ENCODE measurements around the gene LGALS7.
"Not testable (repeated sequence)": the region's sequence is repeated elsewhere in the genome, so short reads cannot be mapped to it uniquely, and the experiment has no call there.

Gene LGALS7

DNA sequence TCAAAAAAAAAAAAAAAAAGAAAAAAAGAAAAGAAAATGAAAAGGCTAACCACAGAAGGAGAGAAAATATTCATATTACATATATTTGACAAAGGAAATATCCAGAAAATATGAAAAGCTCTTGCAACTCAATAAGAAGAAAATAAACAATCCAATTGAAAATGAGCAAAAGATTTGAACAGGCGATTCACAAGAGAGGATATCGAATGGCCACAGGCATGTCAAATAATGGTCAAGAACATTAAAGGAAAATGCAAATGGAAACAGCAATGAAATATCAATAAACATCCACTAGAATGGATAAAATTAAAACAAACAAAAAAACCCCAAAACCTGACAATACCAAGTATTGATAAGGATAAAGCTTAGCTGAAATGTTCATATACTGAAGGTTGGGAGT lies 8.1 kb downstream of the LGALS7 start:
- Histone ChIP-seq H3K4me3 (ENCODE audit: low read depth in 1 of 2, low read length in 2 of 2) (no peak overlapping the region), H3K27ac (ENCODE audit: low read length) (no peak overlapping the region), H3K4me1 (ENCODE audit: control insufficient read depth in 1 of 2, insufficient read depth in 2 of 2, low read length in 2 of 2) (peaks cover 0 to 3% of the 10 kb centered on the region in 2 donors), H3K36me3 (ENCODE audit: control insufficient read depth in 1 of 2, insufficient read depth in 2 of 2, low read length in 2 of 2) (no peaks in the 10 kb centered on the region), H3K9me3 (ENCODE audit: control insufficient read depth in 1 of 2, low read length in 2 of 2) (no peaks in the 10 kb centered on the region), H3K27me3 (ENCODE audit: low read depth, low read length) (no peaks in the 10 kb centered on the region)

DNA sequence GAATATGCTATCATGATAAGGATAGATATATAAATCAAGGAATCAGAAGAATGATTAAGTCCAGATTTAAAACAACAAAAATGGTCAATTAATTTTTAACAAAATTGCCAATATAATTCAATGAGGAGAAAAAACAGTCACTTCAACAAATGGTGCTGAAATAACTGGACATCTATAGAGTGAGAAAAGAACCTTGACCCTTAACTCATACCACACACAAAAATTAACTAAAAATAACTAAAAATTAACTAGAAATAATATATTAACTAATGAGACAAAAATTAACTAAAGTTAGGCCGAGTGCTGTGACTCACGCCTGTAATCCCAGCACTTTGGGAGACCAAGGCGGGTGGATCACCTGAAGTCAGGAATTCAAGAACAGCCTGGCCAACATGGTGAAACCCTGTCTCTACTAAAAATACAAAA lies 9.5 kb downstream of the LGALS7 start:
- no peaks in the 10 kb centered on the region for H3K9me3 ChIP-seq (ENCODE audit: control insufficient read depth in 1 of 2, low read length in 2 of 2)
- H3K36me3 ChIP-seq (ENCODE audit: control insufficient read depth in 1 of 2, insufficient read depth in 2 of 2, low read length in 2 of 2), result no peaks in the 10 kb centered on the region
- H3K4me1 ChIP-seq (ENCODE audit: control insufficient read depth in 1 of 2, insufficient read depth in 2 of 2, low read length in 2 of 2), result no peaks in the 10 kb centered on the region
- no peaks in the 10 kb centered on the region for H3K27me3 ChIP-seq (ENCODE audit: low read depth, low read length)
- no peak overlapping the region for H3K4me3 ChIP-seq (ENCODE audit: low read depth in 1 of 2, low read length in 2 of 2)
- no peak overlapping the region for H3K27ac ChIP-seq (ENCODE audit: low read length)

- not testable (repeated sequence) for H3K9me3 ChIP-seq (ENCODE audit: control insufficient read depth in 1 of 2, low read length in 2 of 2); H3K27me3 ChIP-seq (ENCODE audit: low read depth, low read length); H3K4me3 ChIP-seq (ENCODE audit: low read depth in 1 of 2, low read length in 2 of 2); H3K27ac ChIP-seq (ENCODE audit: low read length); H3K36me3 ChIP-seq (ENCODE audit: control insufficient read depth in 1 of 2, insufficient read depth in 2 of 2, low read length in 2 of 2); H3K4me1 ChIP-seq (ENCODE audit: control insufficient read depth in 1 of 2, insufficient read depth in 2 of 2, low read length in 2 of 2)
Measured at GRCh38 chr19:38761884-38762389, 11.4 kb downstream of the LGALS7 start.

- H3K27me3 ChIP-seq (ENCODE audit: low read depth, low read length); H3K36me3 ChIP-seq (ENCODE audit: control insufficient read depth in 1 of 2, insufficient read depth in 2 of 2, low read length in 2 of 2); H3K27ac ChIP-seq (ENCODE audit: low read length); H3K4me3 ChIP-seq (ENCODE audit: low read depth in 1 of 2, low read length in 2 of 2); H3K4me1 ChIP-seq (ENCODE audit: control insufficient read depth in 1 of 2, insufficient read depth in 2 of 2, low read length in 2 of 2); H3K9me3 ChIP-seq (ENCODE audit: control insufficient read depth in 1 of 2, low read length in 2 of 2): not testable (repeated sequence)
Measured at GRCh38 chr19:38760805-38761517, 12.4 kb downstream of the LGALS7 start.

GRCh38 chr19:38759590-38760003 lies 13.7 kb downstream of the LGALS7 start:
- H3K27ac ChIP-seq (ENCODE audit: low read length), result no peak overlapping the region
- H3K4me1 ChIP-seq (ENCODE audit: control insufficient read depth in 1 of 2, insufficient read depth in 2 of 2, low read length in 2 of 2), result no peaks in the 10 kb centered on the region
- H3K27me3 ChIP-seq (ENCODE audit: low read depth, low read length), result no peaks in the 10 kb centered on the region
- no peaks in the 10 kb centered on the region for H3K9me3 ChIP-seq (ENCODE audit: control insufficient read depth in 1 of 2, low read length in 2 of 2)
- no peak overlapping the region for H3K4me3 ChIP-seq (ENCODE audit: low read depth in 1 of 2, low read length in 2 of 2)
- no peaks in the 10 kb centered on the region for H3K36me3 ChIP-seq (ENCODE audit: control insufficient read depth in 1 of 2, insufficient read depth in 2 of 2, low read length in 2 of 2)

GRCh38 chr19:38754196-38754595 lies 19.1 kb downstream of the LGALS7 start:
- not testable (repeated sequence) for H3K27me3 ChIP-seq (ENCODE audit: low read depth, low read length); H3K4me1 ChIP-seq (ENCODE audit: control insufficient read depth in 1 of 2, insufficient read depth in 2 of 2, low read length in 2 of 2); H3K9me3 ChIP-seq (ENCODE audit: control insufficient read depth in 1 of 2, low read length in 2 of 2); H3K27ac ChIP-seq (ENCODE audit: low read length); H3K4me3 ChIP-seq (ENCODE audit: low read depth in 1 of 2, low read length in 2 of 2); H3K36me3 ChIP-seq (ENCODE audit: control insufficient read depth in 1 of 2, insufficient read depth in 2 of 2, low read length in 2 of 2)

- not testable (repeated sequence) for H3K4me3 ChIP-seq (ENCODE audit: low read depth in 1 of 2, low read length in 2 of 2); H3K27me3 ChIP-seq (ENCODE audit: low read depth, low read length); H3K4me1 ChIP-seq (ENCODE audit: control insufficient read depth in 1 of 2, insufficient read depth in 2 of 2, low read length in 2 of 2); H3K36me3 ChIP-seq (ENCODE audit: control insufficient read depth in 1 of 2, insufficient read depth in 2 of 2, low read length in 2 of 2); H3K9me3 ChIP-seq (ENCODE audit: control insufficient read depth in 1 of 2, low read length in 2 of 2); H3K27ac ChIP-seq (ENCODE audit: low read length)
Measured at GRCh38 chr19:38753783-38754182, 19.5 kb downstream of the LGALS7 start.

DNA sequence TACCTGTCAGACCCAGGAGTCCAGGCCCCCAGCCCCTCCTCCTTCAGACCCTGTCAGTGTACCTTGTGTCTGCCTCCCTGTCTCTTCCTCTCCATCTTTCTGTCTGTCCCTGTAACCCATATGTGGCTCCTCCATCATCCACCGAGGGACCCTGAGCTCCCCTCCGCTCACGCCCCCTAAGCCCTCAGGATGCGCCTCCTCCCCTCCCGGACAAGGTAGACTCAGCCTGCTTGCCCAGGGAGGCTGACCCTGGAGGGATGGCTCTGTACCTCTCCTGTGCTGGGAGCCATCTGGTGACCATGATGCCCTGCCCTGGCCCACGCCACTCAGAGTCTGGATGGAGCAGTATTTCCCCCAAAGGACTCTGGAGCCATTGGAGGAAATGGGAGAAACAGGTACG lies 28.0 kb downstream of the LGALS7 start:
- Histone ChIP-seq H3K4me1 (ENCODE audit: control insufficient read depth in 1 of 2, insufficient read depth in 2 of 2, low read length in 2 of 2) (no peaks in the 10 kb centered on the region), H3K36me3 (ENCODE audit: control insufficient read depth in 1 of 2, insufficient read depth in 2 of 2, low read length in 2 of 2) (no peaks in the 10 kb centered on the region), H3K4me3 (ENCODE audit: low read depth in 1 of 2, low read length in 2 of 2) (no peak overlapping the region), H3K27me3 (ENCODE audit: low read depth, low read length) (no peaks in the 10 kb centered on the region), H3K27ac (ENCODE audit: low read length) (no peak overlapping the region), H3K9me3 (ENCODE audit: control insufficient read depth in 1 of 2, low read length in 2 of 2) (no peaks in the 10 kb centered on the region)

GRCh38 chr19:38744874-38745273 lies 28.4 kb downstream of the LGALS7 start:
- Histone ChIP-seq H3K27ac (ENCODE audit: low read length) (no peak overlapping the region), H3K27me3 (ENCODE audit: low read depth, low read length) (no peaks in the 10 kb centered on the region), H3K36me3 (ENCODE audit: control insufficient read depth in 1 of 2, insufficient read depth in 2 of 2, low read length in 2 of 2) (no peaks in the 10 kb centered on the region), H3K4me3 (ENCODE audit: low read depth in 1 of 2, low read length in 2 of 2) (no peak overlapping the region), H3K4me1 (ENCODE audit: control insufficient read depth in 1 of 2, insufficient read depth in 2 of 2, low read length in 2 of 2) (no peaks in the 10 kb centered on the region), H3K9me3 (ENCODE audit: control insufficient read depth in 1 of 2, low read length in 2 of 2) (no peaks in the 10 kb centered on the region)

DNA sequence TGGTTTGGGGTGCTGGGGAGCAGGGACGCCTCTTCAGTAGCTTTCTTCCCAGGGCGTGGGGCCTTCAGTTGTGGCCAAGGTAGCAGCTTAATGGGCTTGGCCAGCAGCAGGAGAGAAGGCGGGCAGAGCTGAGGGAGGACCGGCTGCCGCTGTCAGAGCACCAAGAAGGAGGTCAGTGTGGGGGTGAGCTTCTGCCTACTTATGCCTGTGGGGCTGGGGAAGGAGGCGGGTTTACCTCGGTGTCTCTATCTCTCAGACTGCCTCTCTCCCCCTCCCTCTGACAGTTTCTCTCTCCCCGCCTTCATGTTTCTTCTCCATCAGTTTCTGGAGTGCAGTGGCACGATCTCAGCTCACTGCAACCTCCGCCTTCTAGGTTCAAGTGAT lies 29.0 kb downstream of the LGALS7 start, which contains the start of gene CAPN12:
Gene CAPN12 (minus strand): TSS at position 177 of the 384 bp plus-strand sequence. CDS start 309 bp downstream, outside the sequence.
- Histone ChIP-seq H3K36me3 (ENCODE audit: control insufficient read depth in 1 of 2, insufficient read depth in 2 of 2, low read length in 2 of 2) (no peaks in the 10 kb centered on the region), H3K9me3 (ENCODE audit: control insufficient read depth in 1 of 2, low read length in 2 of 2) (no peaks in the 10 kb centered on the region), H3K27me3 (ENCODE audit: low read depth, low read length) (no peaks in the 10 kb centered on the region), H3K4me3 (ENCODE audit: low read depth in 1 of 2, low read length in 2 of 2) (no peak within 1 kb of the TSS), H3K4me1 (ENCODE audit: control insufficient read depth in 1 of 2, insufficient read depth in 2 of 2, low read length in 2 of 2) (no peaks in the 10 kb centered on the region), H3K27ac (ENCODE audit: low read length) (no peak within 1 kb of the TSS)

- no peaks in the 10 kb centered on the region for H3K36me3 ChIP-seq (ENCODE audit: control insufficient read depth in 1 of 2, insufficient read depth in 2 of 2, low read length in 2 of 2)
- H3K27me3 ChIP-seq (ENCODE audit: low read depth, low read length), result no peaks in the 10 kb centered on the region
- H3K9me3 ChIP-seq (ENCODE audit: control insufficient read depth in 1 of 2, low read length in 2 of 2), result no peaks in the 10 kb centered on the region
- H3K4me1 ChIP-seq (ENCODE audit: control insufficient read depth in 1 of 2, insufficient read depth in 2 of 2, low read length in 2 of 2), result no peaks in the 10 kb centered on the region
- no peak overlapping the region for H3K27ac ChIP-seq (ENCODE audit: low read length)
- H3K4me3 ChIP-seq (ENCODE audit: low read depth in 1 of 2, low read length in 2 of 2), result no peak overlapping the region
Measured at GRCh38 chr19:38743394-38744297, 29.7 kb downstream of the LGALS7 start.

Data from muscle layer of duodenum (tissue), 2 donors.